Adrenal gland (tissue), 5 donors: Measurements from ENCODE around the gene SYDE2.

ENCODE experiments used
- POLR2A ChIP-seq, 2 donors: fragments of 450-650 bp; IDR thresholded peaks; one replicate each; pipeline ENCODE4 v1.6.1; 2017; ENCODE audit warnings: antibody characterized with exemption in 2 of 2, mild to moderate bottlenecking in 2 of 2, moderate library complexity in 1 of 2
- TF ChIP-seq, protein P1 (sequence below), 6 experiments: fragments of 450-650 bp in 4 of 6; fragments of 200-600 bp in 2 of 6; sonication (generic) in 1 of 6; IDR thresholded peaks; 1 replicate in 5 of 6; 2 replicates in 1 of 6; pipeline versions ENCODE4 v1.5.1 to v1.8.0; 2016 to 2021; ENCODE audit warnings: antibody characterized with exemption in 6 of 6, mild to moderate bottlenecking in 2 of 6, moderate library complexity in 1 of 6
- donor health status: DM: no; HTN: no; CAD: no.

DNA sequence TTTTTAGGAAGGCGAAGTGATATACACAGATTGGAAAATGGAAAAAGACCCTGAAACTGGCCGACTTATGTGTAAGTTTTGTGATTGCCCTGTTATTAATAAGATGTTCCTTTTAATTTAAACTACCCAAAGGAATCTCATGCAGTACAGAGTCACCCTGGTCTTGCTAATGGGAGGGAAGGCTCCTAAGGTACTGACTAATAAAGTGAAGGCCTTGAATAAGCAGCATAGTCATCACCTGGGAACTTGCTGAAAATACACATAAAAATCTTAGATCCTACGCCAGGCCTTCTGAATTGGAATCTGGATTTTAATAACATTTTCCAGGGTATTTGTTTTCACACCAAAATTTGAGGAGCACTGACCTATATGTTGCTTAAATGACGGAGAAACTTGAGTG, 79.1 kb downstream of the SYDE2 start:
- TF ChIP-seq, protein P1, sequence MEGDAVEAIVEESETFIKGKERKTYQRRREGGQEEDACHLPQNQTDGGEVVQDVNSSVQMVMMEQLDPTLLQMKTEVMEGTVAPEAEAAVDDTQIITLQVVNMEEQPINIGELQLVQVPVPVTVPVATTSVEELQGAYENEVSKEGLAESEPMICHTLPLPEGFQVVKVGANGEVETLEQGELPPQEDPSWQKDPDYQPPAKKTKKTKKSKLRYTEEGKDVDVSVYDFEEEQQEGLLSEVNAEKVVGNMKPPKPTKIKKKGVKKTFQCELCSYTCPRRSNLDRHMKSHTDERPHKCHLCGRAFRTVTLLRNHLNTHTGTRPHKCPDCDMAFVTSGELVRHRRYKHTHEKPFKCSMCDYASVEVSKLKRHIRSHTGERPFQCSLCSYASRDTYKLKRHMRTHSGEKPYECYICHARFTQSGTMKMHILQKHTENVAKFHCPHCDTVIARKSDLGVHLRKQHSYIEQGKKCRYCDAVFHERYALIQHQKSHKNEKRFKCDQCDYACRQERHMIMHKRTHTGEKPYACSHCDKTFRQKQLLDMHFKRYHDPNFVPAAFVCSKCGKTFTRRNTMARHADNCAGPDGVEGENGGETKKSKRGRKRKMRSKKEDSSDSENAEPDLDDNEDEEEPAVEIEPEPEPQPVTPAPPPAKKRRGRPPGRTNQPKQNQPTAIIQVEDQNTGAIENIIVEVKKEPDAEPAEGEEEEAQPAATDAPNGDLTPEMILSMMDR (IDR thresholded peaks at IDR 0.05): no peak
- no peak for TF ChIP-seq POLR2A (IDR thresholded peaks at IDR 0.05)
